A549 treated with AZD9567 at 1 μM for 4 hours (cell line): ENCODE results near the gene LRSAM1. TPM values are rescaled to one million over a fixed set of nuclear protein-coding genes. Genes with fewer than 3 reads are reported as not detected.

Source experiments
- total RNA-seq: library from RNA; stranded (reverse); fragments of 200-300 nt; extraction: Qiagen RNA extraction; gene quantifications from 5 replicates; pipeline ENCODE4 v1.2.3, GENCODE V29; 2022; ENCODE audit not compliant: insufficient read depth

Gene LRSAM1
- 5.3 to 10.8 TPM (median 10.0 TPM) in 5 replicates for total RNA-seq

DNA sequence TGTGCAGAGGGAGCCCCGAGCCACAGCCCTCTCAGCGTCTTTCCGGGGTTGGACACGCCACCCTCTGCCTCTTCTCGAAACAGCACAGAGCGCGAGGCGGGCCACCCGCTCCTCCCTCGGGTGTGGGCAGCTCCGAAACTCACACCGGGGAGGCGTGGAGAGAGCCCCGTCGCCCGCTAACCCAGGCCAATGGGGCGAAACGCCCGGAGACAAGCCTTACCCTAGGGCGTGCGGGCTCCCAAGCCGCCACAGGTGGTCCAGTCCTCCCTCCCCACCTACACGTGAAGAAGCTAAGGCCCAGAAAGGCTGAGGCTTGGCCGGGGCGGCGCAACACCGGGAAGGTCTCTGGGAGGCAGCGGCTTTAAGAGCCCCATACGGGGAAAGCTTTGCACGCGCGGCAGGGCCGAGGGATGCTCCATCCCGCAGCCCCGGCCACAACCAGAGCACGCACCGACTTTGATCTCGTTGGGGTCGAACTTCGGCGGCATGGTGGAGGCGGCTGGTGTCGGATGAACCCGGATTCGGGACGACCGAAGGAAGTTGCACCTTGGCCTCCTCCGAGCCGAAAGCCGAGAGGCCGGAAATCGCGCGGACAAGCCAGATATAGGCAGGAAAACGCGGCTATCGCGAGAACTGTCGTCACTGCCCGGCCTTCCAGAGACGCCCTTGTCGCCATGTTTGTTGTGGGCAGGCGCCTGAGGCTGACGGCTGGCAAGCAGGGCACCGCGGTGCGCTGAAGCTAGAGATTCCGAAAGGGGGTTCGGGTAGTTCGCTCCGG is at the start of gene LRSAM1, which contains the start of gene RPL12:
LRSAM1 (plus strand) TSS at position 681 of the 778 bp plus-strand sequence. CDS start 3,018 bp downstream, outside the sequence.
RPL12 (minus strand) TSS at position 577 of the 778 bp plus-strand sequence; CDS start at position 488, 89 bp downstream.

DNA sequence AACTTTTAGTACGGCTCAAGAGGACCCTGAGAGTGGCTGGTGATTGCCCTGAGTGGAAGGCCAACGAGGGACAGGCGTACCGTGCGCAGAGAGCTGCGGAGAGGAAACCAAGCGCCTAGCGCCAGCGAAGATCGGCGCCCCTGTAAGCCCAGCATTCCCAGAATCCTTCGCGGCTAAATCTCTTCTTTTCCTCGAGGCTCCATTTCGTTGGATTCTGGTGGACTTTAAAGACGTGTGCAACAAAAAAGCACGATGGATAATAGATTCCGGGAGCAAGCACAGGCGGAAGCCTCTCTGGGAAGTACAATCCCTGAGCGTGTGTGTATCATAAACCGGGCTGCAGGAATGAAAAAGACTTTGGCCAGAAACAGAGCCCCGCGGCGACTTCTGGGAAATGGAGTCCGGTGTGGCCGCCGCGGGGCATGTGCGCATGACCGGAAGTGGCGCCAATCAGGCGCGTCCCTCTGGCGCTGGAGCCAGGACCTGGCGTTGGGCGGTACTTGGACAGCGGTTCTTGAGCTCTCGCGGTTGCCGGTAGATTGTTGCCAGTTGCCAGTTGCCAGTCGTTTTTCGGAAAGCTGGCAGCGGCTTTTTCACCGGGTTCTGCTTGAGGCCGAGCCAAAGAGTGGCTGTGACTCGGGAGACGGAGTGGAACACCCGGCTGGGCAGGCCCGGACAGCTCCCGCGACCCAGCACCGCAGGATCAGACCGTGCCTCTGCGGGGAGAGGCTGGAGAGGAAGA is 27.2 kb upstream of the LRSAM1 start, which contains the start of gene ZNF79:
ZNF79 (plus strand) TSS at position 449 of the 742 bp plus-strand sequence. CDS start 406 bp downstream, outside the sequence.

Other genes with a start within 250 kb of the LRSAM1 start
- 1.7 to 3.0 TPM (median 2.8 TPM) in 4 of 5 replicates, not detected in the other for gene GARNL3, start 186.7 kb upstream of the LRSAM1 start, total RNA-seq
- gene SLC2A8, start 54.3 kb upstream of the LRSAM1 start, total RNA-seq = 15.8 to 18.1 TPM (median 16.8 TPM) in 5 replicates
- gene ZNF79, start 27.1 kb upstream of the LRSAM1 start, total RNA-seq = 6.3 to 9.0 TPM (median 7.1 TPM) in 5 replicates
- 2,641 to 2,873 TPM (median 2,840 TPM) in 5 replicates for gene RPL12, start 104 bp upstream of the LRSAM1 start, total RNA-seq
- 16.1 to 20.8 TPM (median 19.9 TPM) in 5 replicates for gene STXBP1, start 160.8 kb downstream of the LRSAM1 start, total RNA-seq